Measurements from ENCODE around the gene ILK.
A peak's percentile ranks its signal among the peaks of the same experiment; 100 is the strongest.

The ILK gene

DNA sequence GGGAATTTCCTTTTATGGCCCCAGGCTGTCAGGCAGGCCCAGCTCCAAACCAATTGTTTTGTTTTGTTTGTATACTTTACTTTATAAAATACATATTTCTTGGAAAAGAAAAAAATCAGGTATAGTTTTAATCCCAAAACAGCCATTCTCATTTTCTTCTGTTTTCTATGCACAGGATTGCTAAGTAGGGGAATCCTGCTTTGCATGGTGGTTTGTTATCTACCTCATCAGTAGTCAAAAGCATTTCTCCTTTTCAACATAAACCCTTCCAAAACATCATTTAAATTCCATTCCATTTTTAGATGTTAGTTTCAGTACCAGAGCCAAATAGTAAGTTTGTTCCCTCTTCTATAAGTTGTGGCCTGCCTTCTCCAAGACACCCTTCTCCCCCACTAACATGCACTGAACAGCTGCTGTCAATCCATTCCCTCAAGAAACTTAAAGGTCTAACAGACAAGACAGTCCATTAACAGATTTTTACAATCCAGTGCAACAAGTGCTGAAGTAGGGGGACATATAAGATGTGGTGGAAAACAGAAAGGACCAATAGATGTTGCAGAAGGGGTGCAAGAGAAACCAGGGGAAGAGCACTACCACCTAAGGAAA is 3.7 kb downstream of the ILK start:
- no peak for DNase-seq

GRCh38 chr11:6608011-6608410 is 4.4 kb downstream of the ILK start:
- DNase-seq = no peak

DNA sequence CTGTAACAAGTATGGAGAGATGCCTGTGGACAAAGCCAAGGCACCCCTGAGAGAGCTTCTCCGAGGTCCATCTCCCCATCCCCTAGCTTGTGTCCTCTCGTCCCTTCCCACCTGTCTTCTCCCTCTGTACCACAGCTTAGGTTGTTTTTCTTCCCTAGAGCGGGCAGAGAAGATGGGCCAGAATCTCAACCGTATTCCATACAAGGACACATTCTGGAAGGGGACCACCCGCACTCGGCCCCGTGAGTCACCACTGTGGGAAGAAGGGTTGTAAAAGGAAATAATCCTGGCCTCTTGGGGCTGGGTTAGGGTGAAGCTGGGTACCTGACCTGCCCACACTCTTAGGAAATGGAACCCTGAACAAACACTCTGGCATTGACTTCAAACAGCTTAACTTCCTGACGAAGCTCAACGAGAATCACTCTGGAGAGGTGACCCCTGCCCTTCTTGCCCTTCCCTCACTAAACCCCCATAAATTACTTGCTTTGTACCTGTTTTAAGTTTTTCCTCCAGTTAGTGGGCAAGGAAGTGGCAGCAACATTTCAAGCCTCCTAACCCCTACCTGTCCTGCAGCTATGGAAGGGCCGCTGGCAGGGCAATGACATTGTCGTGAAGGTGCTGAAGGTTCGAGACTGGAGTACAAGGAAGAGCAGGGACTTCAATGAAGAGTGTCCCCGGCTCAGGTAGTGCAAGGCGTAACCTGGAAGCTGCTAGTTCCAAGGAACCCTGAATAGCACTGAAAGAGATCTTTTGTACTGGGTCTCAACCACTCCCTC is 5.3 kb downstream of the ILK start:
- DNase-seq = no peak

DNA sequence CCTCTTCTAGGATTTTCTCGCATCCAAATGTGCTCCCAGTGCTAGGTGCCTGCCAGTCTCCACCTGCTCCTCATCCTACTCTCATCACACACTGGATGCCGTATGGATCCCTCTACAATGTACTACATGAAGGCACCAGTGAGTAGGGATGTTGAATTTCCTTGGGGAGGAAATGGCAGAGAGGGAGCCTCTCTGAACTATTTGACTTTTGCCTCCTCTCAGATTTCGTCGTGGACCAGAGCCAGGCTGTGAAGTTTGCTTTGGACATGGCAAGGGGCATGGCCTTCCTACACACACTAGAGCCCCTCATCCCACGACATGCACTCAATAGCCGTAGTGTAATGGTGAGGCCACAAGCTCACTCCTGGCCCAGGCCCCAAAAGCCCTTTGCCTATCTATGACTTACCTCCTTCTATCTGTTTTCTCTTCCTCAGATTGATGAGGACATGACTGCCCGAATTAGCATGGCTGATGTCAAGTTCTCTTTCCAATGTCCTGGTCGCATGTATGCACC is 6.0 kb downstream of the ILK start:
- no peak for DNase-seq

DNA sequence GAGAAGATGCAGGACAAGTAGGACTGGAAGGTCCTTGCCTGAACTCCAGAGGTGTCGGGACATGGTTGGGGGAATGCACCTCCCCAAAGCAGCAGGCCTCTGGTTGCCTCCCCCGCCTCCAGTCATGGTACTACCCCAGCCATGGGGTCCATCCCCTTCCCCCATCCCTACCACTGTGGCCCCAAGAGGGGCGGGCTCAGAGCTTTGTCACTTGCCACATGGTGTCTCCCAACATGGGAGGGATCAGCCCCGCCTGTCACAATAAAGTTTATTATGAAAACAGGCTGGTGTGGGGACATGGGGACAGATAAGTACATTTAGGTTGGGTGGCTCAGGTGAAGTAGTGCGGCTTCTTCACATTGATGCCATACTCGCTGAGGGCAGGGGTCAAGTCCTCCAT is 7.0 kb downstream of the ILK start:
- no peak for DNase-seq

DNA sequence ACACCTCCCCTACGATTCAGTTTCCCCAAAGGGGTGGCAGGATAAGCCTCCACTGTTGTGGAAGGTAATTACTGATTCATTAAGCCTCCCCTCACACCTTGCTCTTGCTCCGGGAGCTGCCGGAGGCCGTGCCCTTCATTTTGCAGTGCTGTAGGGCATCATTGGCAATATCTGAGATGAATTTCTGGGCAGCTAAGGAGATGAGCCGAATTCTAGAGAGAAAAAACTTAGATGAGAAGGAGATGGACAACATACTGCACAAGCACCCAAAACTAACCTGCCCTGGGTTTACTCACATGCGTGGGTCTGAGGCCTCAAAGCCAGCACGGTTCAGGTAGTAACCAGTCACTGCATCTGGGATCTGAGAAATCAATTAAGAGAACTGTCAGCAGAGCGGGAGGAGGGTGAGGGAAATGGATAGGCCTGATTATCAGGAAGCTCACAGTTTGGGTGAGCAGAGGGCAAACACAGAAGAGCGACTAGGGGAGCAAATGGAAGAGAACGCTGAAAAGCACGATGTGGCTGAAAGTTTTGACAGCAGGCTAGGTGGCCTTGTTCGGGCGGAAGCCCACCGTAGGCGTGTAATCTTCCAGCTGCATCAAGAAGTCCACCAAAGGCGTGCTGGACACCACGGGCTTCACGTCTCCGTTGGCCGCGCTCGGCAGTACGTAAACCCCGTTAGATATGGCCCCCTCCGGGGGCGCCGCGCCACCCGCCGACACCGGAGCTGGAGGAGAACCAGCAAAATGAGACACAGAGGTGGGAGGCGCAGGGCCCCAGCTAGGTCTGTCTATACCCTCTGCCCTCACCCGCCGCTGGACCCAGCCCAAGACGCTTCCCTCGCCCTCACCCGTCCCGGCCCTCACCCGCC is 7.8 kb downstream of the ILK start:
- peak; percentile 41 for DNase-seq

DNA sequence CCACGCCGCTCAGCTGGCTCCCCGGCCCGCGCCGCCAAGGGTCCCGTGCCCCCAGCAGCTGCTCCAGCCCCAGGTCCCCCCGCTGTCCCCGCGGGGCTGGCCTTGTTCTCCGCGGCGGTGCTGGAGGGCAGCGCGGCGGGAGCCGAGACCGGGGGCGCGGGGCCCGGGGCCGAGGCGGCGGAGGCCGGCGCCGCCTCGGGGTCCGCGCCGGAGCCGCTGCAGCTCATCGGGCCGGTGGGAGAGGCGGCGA is 8.3 kb downstream of the ILK start:
- no peak for DNase-seq

DNA sequence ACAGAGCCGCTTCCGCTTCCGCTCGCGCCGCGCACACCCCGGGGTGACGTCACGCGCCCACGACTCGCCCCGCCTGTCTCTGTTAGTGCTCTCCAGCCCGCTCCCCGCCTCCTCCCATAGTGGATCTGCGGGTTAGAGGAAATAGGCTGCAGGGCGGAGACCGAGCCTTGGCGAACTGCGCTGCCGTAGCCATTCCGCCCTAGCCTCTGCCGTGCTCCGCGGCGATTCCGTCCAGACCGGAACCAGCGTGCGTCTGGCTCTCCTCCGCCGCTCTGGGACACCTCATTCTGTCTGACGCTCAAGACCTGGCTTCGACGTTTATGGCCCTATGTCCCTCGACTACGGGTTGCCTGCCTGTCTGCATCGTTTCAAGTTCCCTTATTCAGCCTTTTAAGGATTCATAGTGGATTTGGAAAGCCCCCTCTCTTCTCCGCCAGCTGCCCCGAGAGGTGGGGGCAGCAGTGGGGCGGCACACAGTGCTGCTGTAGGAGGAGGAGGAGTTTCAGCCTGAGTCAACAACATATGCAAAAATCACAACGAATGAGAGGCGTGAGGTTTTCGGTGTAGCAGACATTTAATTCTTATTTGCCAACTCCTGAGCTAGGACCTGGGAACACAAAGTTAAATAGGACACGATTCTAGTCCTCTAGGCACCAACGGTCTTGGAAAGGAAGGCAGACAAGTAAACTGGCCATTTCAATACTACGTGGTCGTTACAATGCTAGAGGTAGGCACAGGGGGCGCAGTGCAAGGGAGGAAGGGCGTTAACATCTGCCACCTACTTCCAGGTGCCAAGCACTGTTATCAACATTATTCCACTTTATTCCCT is 8.9 kb downstream of the ILK start, which contains the start of gene TAF10:
Gene TAF10, minus strand, starts transcription at position 4 of the 829 bp plus-strand sequence. CDS start 27 bp downstream, outside the sequence.
- DNase-seq = peak; percentile 96

DNA sequence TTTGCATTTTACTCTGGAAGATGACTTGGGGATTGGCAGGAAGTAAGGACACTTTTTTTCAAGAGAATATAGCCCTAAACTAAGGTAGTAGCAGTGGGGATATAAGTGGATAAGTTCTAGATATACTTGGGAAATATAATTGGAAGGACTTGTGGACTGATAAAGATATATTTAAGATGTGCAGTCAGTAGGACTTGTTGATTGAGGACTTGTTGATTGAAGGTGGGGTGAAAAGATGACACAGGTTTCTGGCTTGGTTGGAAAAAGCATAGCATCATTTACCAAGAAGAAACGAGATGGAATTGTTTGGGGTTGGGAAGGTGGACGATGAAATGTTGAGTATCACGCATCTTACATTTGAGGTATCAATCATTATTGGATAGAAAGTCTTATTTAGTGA is 9.9 kb downstream of the ILK start:
- DNase-seq = no peak

DNA sequence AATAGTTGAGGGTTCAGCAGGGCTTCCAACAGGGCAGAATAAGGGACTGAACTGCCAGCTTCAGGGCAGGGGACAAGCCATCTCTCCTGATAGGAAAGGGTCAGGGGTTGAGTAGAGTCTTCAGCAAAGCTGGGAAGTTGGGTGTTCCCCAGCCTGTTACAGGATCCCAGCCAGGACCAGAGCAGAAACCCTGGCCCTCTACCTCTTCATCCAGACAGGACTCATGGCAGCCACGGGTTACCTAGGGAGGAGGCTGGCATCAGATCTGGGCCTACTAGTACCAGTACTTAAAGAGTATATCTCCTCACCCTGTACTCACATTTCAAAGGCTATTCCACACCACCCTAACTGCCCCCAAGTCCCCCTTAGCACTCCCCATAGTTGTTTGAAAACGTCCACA is 10.9 kb downstream of the ILK start:
- no peak for DNase-seq

GRCh38 chr11:6615046-6615445 is 11.5 kb downstream of the ILK start:
- no peak for DNase-seq

GRCh38 chr11:6615882-6616585 is 12.5 kb downstream of the ILK start:
- no peak for DNase-seq

- DNase-seq = no peak
These were observed 13.1 kb downstream of the ILK start for GRCh38 chr11:6616596-6617250.

GRCh38 chr11:6617315-6617781 is 13.8 kb downstream of the ILK start:
- DNase-seq = no peak

GRCh38 chr11:6618117-6619003 is 14.8 kb downstream of the ILK start:
- peak; percentile 81 for DNase-seq

- DNase-seq = peak; percentile 94
These were observed 15.6 kb downstream of the ILK start, which contains the start of gene TPP1 for GRCh38 chr11:6619004-6619745. TSS of gene TPP1 (minus strand) at chr11:6619422. CDS start at chr11:6619400, 22 bp downstream.

DNA sequence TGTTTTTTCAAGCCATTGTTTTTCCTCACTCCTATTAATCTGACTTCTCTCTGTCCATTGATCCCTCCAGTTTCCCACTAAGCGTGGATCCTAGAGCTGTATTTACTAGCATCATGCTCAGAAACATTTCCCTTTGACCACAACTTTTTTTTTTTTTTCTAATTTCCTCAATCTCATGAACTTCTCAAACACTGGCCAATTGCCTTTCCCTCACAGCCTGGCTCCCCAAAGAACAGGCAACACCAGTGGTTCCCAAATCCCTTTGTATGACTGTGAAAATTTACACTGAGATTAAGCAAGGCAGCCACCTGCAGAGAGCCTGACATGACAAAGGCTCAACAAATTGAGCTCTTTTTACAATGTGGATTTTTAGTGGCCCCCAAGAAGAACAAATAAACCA is 17.1 kb downstream of the ILK start:
- DNase-seq = no peak

DNA sequence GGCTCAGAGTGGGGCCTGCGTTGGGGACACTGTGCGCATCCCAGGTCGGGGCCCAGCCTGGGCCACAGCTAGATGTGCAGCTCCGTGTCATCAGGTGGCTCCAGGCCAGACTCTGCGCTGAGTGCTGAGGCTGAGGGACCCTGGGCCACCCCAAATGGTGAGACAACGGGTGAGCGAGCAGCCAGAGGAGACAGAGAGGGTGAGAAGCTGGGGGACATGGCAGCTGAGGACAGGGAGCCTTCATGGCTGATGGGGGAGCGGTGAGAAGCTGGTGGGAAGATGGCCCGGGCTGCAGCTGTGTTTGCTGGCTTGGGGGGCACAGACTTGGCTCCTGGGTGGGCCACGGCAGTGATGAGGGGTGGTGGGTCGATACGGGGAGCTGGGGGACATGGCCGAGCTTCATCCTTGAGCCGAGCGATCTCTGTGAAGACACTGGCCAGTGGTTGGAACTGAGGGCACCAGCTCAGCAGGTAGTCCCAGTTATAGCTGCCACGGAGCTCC is 18.2 kb downstream of the ILK start:
- DNase-seq = no peak
